ENCODE measurements around the gene BAAT.

GRCh38 chr9:101323129-101323528 is 61.7 kb downstream of the BAAT start:
- TF ChIP-seq, protein P1, sequence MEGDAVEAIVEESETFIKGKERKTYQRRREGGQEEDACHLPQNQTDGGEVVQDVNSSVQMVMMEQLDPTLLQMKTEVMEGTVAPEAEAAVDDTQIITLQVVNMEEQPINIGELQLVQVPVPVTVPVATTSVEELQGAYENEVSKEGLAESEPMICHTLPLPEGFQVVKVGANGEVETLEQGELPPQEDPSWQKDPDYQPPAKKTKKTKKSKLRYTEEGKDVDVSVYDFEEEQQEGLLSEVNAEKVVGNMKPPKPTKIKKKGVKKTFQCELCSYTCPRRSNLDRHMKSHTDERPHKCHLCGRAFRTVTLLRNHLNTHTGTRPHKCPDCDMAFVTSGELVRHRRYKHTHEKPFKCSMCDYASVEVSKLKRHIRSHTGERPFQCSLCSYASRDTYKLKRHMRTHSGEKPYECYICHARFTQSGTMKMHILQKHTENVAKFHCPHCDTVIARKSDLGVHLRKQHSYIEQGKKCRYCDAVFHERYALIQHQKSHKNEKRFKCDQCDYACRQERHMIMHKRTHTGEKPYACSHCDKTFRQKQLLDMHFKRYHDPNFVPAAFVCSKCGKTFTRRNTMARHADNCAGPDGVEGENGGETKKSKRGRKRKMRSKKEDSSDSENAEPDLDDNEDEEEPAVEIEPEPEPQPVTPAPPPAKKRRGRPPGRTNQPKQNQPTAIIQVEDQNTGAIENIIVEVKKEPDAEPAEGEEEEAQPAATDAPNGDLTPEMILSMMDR (IDR thresholded peaks at IDR 0.05) = no peak
- TF ChIP-seq POLR2A (IDR thresholded peaks at IDR 0.05) = no peak
